ENCODE results near the gene BTBD6. TPM values are rescaled to one million over a fixed set of nuclear protein-coding genes. Genes with fewer than 3 reads are reported as not detected.
"Not testable (repeated sequence)": the region's sequence is repeated elsewhere in the genome, so short reads cannot be mapped to it uniquely, and the experiment has no call there.

Gene BTBD6
- total RNA-seq, 1 donor from 2014 or later: 52.2 TPM

GRCh38 chr14:105261781-105262180, 13.4 kb downstream of the BTBD6 start:
- no peak for DNase-seq (ENCODE audit: low spot score in 2 of 2)
- FAIRE-seq: no peak

- FAIRE-seq (no peak), DNase-seq (ENCODE audit: low spot score in 2 of 2) (no peak)
Observed at GRCh38 chr14:105267820-105268548, 19.7 kb downstream of the BTBD6 start.

- no peak for FAIRE-seq
- no peak for DNase-seq (ENCODE audit: low spot score in 2 of 2)
Observed at GRCh38 chr14:105268736-105269354, 20.5 kb downstream of the BTBD6 start.

- no peak for FAIRE-seq
- DNase-seq (ENCODE audit: low spot score in 2 of 2): no peak
Observed at GRCh38 chr14:105269405-105269804, 21.1 kb downstream of the BTBD6 start.

- peak in 1 of 2 donors; percentile 56 for DNase-seq (ENCODE audit: low spot score in 2 of 2)
- FAIRE-seq: no peak
Observed at GRCh38 chr14:105271224-105271890, 23.0 kb downstream of the BTBD6 start.

GRCh38 chr14:105272623-105273022, 24.3 kb downstream of the BTBD6 start:
- no peak for DNase-seq (ENCODE audit: low spot score in 2 of 2)
- no peak for FAIRE-seq

- FAIRE-seq (no peak), DNase-seq (ENCODE audit: low spot score in 2 of 2) (no peak)
Observed at GRCh38 chr14:105273062-105273461, 24.7 kb downstream of the BTBD6 start.

- FAIRE-seq (no peak), DNase-seq (ENCODE audit: low spot score in 2 of 2) (no peak)
Observed at GRCh38 chr14:105274637-105275036, 26.3 kb downstream of the BTBD6 start.

GRCh38 chr14:105275267-105275946, 27.1 kb downstream of the BTBD6 start:
- no peak for FAIRE-seq
- no peak for DNase-seq (ENCODE audit: low spot score in 2 of 2)

- FAIRE-seq; DNase-seq (ENCODE audit: low spot score in 2 of 2): not testable (repeated sequence)
Observed at GRCh38 chr14:105277448-105277847, 29.1 kb downstream of the BTBD6 start.

GRCh38 chr14:105279642-105280361, 31.5 kb downstream of the BTBD6 start:
- DNase-seq (ENCODE audit: low spot score in 2 of 2) (no peak), FAIRE-seq (no peak)

- FAIRE-seq (no peak), DNase-seq (ENCODE audit: low spot score in 2 of 2) (no peak)
Observed at GRCh38 chr14:105280525-105280924, 32.2 kb downstream of the BTBD6 start.

- FAIRE-seq (peak; percentile 54), DNase-seq (ENCODE audit: low spot score in 2 of 2) (peak; percentile 65 to 81)
Observed at GRCh38 chr14:105281371-105282097, 33.2 kb downstream of the BTBD6 start.

- no peak for FAIRE-seq
Observed at GRCh38 chr14:105282098-105282725, 33.9 kb downstream of the BTBD6 start.

GRCh38 chr14:105283028-105283427, 34.7 kb downstream of the BTBD6 start:
- peak in 1 of 2 donors; percentile 7 for DNase-seq (ENCODE audit: low spot score in 2 of 2)
- no peak for FAIRE-seq

More at GRCh38 chr14:105282098-105282725, 33.9 kb downstream of the BTBD6 start:
- peak in 1 of 2 donors; percentile 14 for DNase-seq (ENCODE audit: low spot score in 2 of 2)

- peak in 1 of 2 donors; percentile 16 for DNase-seq (ENCODE audit: low spot score in 2 of 2)
- FAIRE-seq: no peak
Observed at GRCh38 chr14:105283899-105284298, 35.6 kb downstream of the BTBD6 start.

GRCh38 chr14:105285174-105285573, 36.8 kb downstream of the BTBD6 start:
- DNase-seq (ENCODE audit: low spot score in 2 of 2): no peak
- FAIRE-seq: no peak

- FAIRE-seq (no peak), DNase-seq (ENCODE audit: low spot score in 2 of 2) (no peak)
Observed at GRCh38 chr14:105286759-105287144, 38.4 kb downstream of the BTBD6 start.
